GM18907 (cell line): ENCODE results near the gene SUPT7L.
A peak's percentile ranks its signal among the peaks of the same experiment; 100 is the strongest.

Source experiments
- ATAC-seq: cut with Tn5 transposase; IDR thresholded peaks from one replicate; pipeline ENCODE4 v1.9.1; 2021; ENCODE audit warnings: mild to moderate bottlenecking, moderate library complexity; ENCODE audit not compliant: unreplicated experiment

The SUPT7L gene

GRCh38 chr2:27663285-27664153 is at the start of gene SUPT7L, which contains the start of gene SLC4A1AP:
Gene SUPT7L (minus strand): TSS chr2:27663614. CDS start chr2:27662192, 1,422 bp downstream.
Gene SLC4A1AP (plus strand): TSS chr2:27663889. CDS start chr2:27663915, 26 bp downstream.
- ATAC-seq, result peak; percentile 72

- no peak for ATAC-seq
These were observed 49.8 kb upstream of the SUPT7L start for GRCh38 chr2:27713201-27713600.

- ATAC-seq, result no peak
These were observed 49.1 kb upstream of the SUPT7L start for GRCh38 chr2:27712522-27712921.

- no peak for ATAC-seq
These were observed 48.4 kb upstream of the SUPT7L start for GRCh38 chr2:27711804-27712203.

- no peak for ATAC-seq
These were observed 47.4 kb upstream of the SUPT7L start for GRCh38 chr2:27710640-27711430.

GRCh38 chr2:27709960-27710575 is 46.7 kb upstream of the SUPT7L start:
- no peak for ATAC-seq

- ATAC-seq, result no peak
These were observed 45.9 kb upstream of the SUPT7L start for GRCh38 chr2:27709326-27709725.

- no peak for ATAC-seq
These were observed 45.3 kb upstream of the SUPT7L start for GRCh38 chr2:27708666-27709065.

GRCh38 chr2:27708257-27708654 is 44.8 kb upstream of the SUPT7L start:
- ATAC-seq, result no peak

- no peak for ATAC-seq
These were observed 44.2 kb upstream of the SUPT7L start for GRCh38 chr2:27707462-27708256.

- no peak for ATAC-seq
These were observed 42.6 kb upstream of the SUPT7L start for GRCh38 chr2:27705851-27706622.

GRCh38 chr2:27704342-27704876 is 41.0 kb upstream of the SUPT7L start:
- no peak for ATAC-seq

- peak; percentile 51 for ATAC-seq
These were observed 40.4 kb upstream of the SUPT7L start for GRCh38 chr2:27703638-27704341.

GRCh38 chr2:27702302-27702701 is 38.9 kb upstream of the SUPT7L start:
- no peak for ATAC-seq

- no peak for ATAC-seq
These were observed 38.3 kb upstream of the SUPT7L start for GRCh38 chr2:27701676-27702075.

GRCh38 chr2:27697660-27698059 is 34.2 kb upstream of the SUPT7L start:
- no peak for ATAC-seq

- no peak for ATAC-seq
These were observed 26.6 kb upstream of the SUPT7L start for GRCh38 chr2:27690052-27690451.

- no peak for ATAC-seq
These were observed 26.0 kb upstream of the SUPT7L start for GRCh38 chr2:27689424-27689823.

GRCh38 chr2:27687232-27687631 is 23.8 kb upstream of the SUPT7L start:
- ATAC-seq, result no peak
